ENCODE measurements around the gene ACOX3. TPM values are rescaled to one million over a fixed set of nuclear protein-coding genes. Genes with fewer than 3 reads are reported as not detected.

The ACOX3 gene
- total and polyA plus RNA-seq, 2 of the 8 experiments (the other 6 are each of a cell fraction or from before 2014, with no cell fraction given) = 2.5 to 9.9 TPM

GRCh38 chr4:8475751-8476575 is 35.4 kb upstream of the ACOX3 start:
- peaks cover 0 to 3% (median 0%) of the 10 kb centered on the region in 4 experiments; a peak in 2 of 7 replicates for H3K4me1 ChIP-seq (replicated peaks in 1 of 4; ENCODE audit: control insufficient read depth in 3 of 4, insufficient read depth in 4 of 4, low read length in 3 of 4)
- no peak overlapping the region for H3K4ac ChIP-seq (replicated peaks; ENCODE audit: insufficient read length, low read depth, low read length)
- H2BK120ac ChIP-seq (replicated peaks; ENCODE audit: low read depth, low read length) = no peak overlapping the region
- H2BK20ac ChIP-seq (ENCODE audit: low read length) = no peak overlapping the region
- 91% methylated on average over 28 of the region's 29 CpGs; no CpG with 5 or more reads in 1 of the 2 experiments for WGBS, 2 experiments (ENCODE audit: extremely low coverage in 1 of 2, insufficient coverage in 1 of 2, insufficient read length in 1 of 2, insufficient replicate concordance in 2 of 2, low coverage in 1 of 2, low lambda C conversion rate in 2 of 2, missing lambda C conversion rate in 1 of 2)
- no peak overlapping the region for H2BK15ac ChIP-seq (ENCODE audit: low read length)
- H2BK5ac ChIP-seq (ENCODE audit: low read depth, low read length) = no peak overlapping the region
- H3K18ac ChIP-seq (ENCODE audit: extremely low read depth, low read length) = no peak overlapping the region
- no peak overlapping the region for H3K4me2 ChIP-seq (ENCODE audit: insufficient read depth in 1 of 2, low read depth in 2 of 2, low read length in 2 of 2)
- no peak overlapping the region for H3K4me3 ChIP-seq (ENCODE audit: extremely low read depth in 1 of 4, insufficient read depth in 2 of 4, low read depth in 3 of 4, low read length in 4 of 4)
- no peaks in the 10 kb centered on the region for H3K23me2 ChIP-seq (ENCODE audit: low read depth, low read length)
- CTCF ChIA-PET (ENCODE audit: partially characterized antibody) = interaction anchor here (1.0 to 11.2 kb wide), 5 partner anchors 40 to 131 kb away, joined by 3 to 237 read pairs (median 3); no protein-coding TSS in a partner anchor
- H3K79me2 ChIP-seq (ENCODE audit: control insufficient read depth in 1 of 2, insufficient read depth in 2 of 2, low read length in 2 of 2) = no peaks in the 10 kb centered on the region
- no peak overlapping the region for H3K27ac ChIP-seq (ENCODE audit: low read depth, low read length)
- no peak for FAIRE-seq
- H2AK5ac ChIP-seq (ENCODE audit: low read depth, low read length) = no peak overlapping the region
- H2AFZ ChIP-seq (ENCODE audit: low read length) = no peak overlapping the region
- POLR2A ChIA-PET (ENCODE audit: partially characterized antibody) = interaction anchor here (1.4 kb wide), 1 partner anchor 14 kb away, joined by 3 read pairs; no protein-coding TSS in a partner anchor
- no peak overlapping the region for H4K91ac ChIP-seq (replicated peaks; ENCODE audit: insufficient read length, low read length)
- H4K5ac ChIP-seq (ENCODE audit: insufficient read length, low read depth, low read length) = no peak overlapping the region
- H3K27me3 ChIP-seq (replicated peaks in 1 of 4; ENCODE audit: control insufficient read depth in 3 of 4, extremely low read depth in 1 of 4, insufficient read depth in 3 of 4, low read length in 3 of 4) = no peaks in the 10 kb centered on the region
- H3K56ac ChIP-seq (replicated peaks; ENCODE audit: insufficient read length, low read depth, low read length) = no peak overlapping the region
- H3K79me1 ChIP-seq (ENCODE audit: low read depth, low read length) = no peaks in the 10 kb centered on the region
- H3K9ac ChIP-seq (replicated peaks in 1 of 4; ENCODE audit: extremely low read depth in 1 of 4, low read depth in 3 of 4, low read length in 3 of 4) = no peak overlapping the region
- no peak overlapping the region for H3K14ac ChIP-seq (ENCODE audit: insufficient read length)
- no peaks in the 10 kb centered on the region for H3K9me3 ChIP-seq (ENCODE audit: insufficient read depth in 2 of 2, low read depth in 1 of 2, low read length in 1 of 2)
- peaks cover 0 to 7% (median 4%) of the 10 kb centered on the region in 4 experiments; a peak in 4 of 8 replicates for H3K36me3 ChIP-seq (ENCODE audit: control insufficient read depth in 2 of 4, insufficient read depth in 4 of 4, low read length in 3 of 4)
- no peak for DNase-seq (ENCODE audit: low read depth in 1 of 2, low spot score in 2 of 2)
- no peak overlapping the region for H3K23ac ChIP-seq (ENCODE audit: insufficient read length)
- peaks cover 0 to 5% of the 10 kb centered on the region in 2 experiments for H4K20me1 ChIP-seq (replicated peaks in 1 of 2; ENCODE audit: control insufficient read depth in 1 of 2, insufficient read depth in 2 of 2, low read length in 2 of 2)
- no peak overlapping the region; the same call in 1 of the 2 replicates for H4K8ac ChIP-seq (ENCODE audit: extremely low read depth, insufficient read depth, low read length)
- H2BK12ac ChIP-seq (ENCODE audit: low read depth, low read length) = no peak overlapping the region
